Mesothelial cell of epicardium (in vitro differentiated cells): ENCODE data around the gene ZNF700. TPM values are rescaled to one million over a fixed set of nuclear protein-coding genes. Genes with fewer than 3 reads are reported as not detected.

Source experiments
- DNase-seq, 2 experiments: peaks; one replicate each; pipeline ENCODE4 v3.0.0; 2021; ENCODE audit warnings: low spot score in 2 of 2; ENCODE audit not compliant: unreplicated experiment in 2 of 2
- H3K27ac Mint-ChIP-seq: 2 replicates; pipeline ENCODE4 v1.8.0; 2021; ENCODE audit warnings: mixed read lengths
- H3K27me3 Mint-ChIP-seq: 2 replicates; pipeline ENCODE4 v1.8.0; 2021; ENCODE audit warnings: low read depth, mixed read lengths
- H3K36me3 Mint-ChIP-seq: 2 replicates; pipeline ENCODE4 v1.8.0; 2021; ENCODE audit warnings: mixed read lengths
- H3K4me1 Mint-ChIP-seq: 2 replicates; pipeline ENCODE4 v1.8.0; 2021; ENCODE audit warnings: mixed read lengths
- H3K4me3 Mint-ChIP-seq: 2 replicates; pipeline ENCODE4 v1.8.0; 2021; ENCODE audit warnings: mild to moderate bottlenecking, moderate library complexity, mixed read lengths
- H3K9me3 Mint-ChIP-seq: 2 replicates; pipeline ENCODE4 v1.8.0; 2021; ENCODE audit warnings: mixed read lengths
- total RNA-seq: library from RNA; stranded (reverse); gene quantifications from 3 replicates; pipeline ENCODE4 v1.2.1, GENCODE V29; 2021
- TF ChIP-seq, protein P1 (sequence below): fragments of 200-600 bp; sonication (generic); IDR thresholded peaks from one replicate; pipeline ENCODE4 v1.5.0; 2021; ENCODE audit warnings: antibody characterized with exemption; ENCODE audit not compliant: unreplicated experiment

The ZNF700 gene
- total RNA-seq, 1 donor from 2014 or later, result 15.0 TPM

DNA sequence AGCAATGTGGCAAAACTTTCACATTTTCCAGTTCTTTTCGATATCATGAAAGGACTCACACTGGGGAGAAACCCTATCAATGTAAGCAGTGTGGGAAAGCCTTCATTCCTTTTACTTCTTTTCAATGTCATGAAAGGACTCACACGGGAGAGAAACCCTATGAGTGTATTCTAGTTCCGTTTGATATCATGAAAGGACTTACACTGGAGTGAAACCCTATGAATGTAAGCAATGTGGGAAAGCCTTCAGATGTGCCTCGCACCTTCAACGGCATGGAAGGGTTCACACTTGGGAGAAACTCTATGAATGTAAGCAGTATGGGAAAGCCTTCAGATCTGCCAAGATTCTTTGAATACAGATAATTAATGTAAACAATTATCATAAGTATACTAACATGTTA, 25.4 kb downstream of the ZNF700 start:
- peaks cover 73% of the 10 kb centered on the region for H3K9me3 Mint-ChIP-seq
- H3K4me1 Mint-ChIP-seq, result no peaks in the 10 kb centered on the region
- H3K27me3 Mint-ChIP-seq, result no peaks in the 10 kb centered on the region
- peaks cover 83% of the 10 kb centered on the region for H3K36me3 Mint-ChIP-seq
- no peak overlapping the region for H3K27ac Mint-ChIP-seq
- TF ChIP-seq, protein P1, sequence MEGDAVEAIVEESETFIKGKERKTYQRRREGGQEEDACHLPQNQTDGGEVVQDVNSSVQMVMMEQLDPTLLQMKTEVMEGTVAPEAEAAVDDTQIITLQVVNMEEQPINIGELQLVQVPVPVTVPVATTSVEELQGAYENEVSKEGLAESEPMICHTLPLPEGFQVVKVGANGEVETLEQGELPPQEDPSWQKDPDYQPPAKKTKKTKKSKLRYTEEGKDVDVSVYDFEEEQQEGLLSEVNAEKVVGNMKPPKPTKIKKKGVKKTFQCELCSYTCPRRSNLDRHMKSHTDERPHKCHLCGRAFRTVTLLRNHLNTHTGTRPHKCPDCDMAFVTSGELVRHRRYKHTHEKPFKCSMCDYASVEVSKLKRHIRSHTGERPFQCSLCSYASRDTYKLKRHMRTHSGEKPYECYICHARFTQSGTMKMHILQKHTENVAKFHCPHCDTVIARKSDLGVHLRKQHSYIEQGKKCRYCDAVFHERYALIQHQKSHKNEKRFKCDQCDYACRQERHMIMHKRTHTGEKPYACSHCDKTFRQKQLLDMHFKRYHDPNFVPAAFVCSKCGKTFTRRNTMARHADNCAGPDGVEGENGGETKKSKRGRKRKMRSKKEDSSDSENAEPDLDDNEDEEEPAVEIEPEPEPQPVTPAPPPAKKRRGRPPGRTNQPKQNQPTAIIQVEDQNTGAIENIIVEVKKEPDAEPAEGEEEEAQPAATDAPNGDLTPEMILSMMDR, result no peak
- DNase-seq, result no peak
- no peak overlapping the region for H3K4me3 Mint-ChIP-seq

DNA sequence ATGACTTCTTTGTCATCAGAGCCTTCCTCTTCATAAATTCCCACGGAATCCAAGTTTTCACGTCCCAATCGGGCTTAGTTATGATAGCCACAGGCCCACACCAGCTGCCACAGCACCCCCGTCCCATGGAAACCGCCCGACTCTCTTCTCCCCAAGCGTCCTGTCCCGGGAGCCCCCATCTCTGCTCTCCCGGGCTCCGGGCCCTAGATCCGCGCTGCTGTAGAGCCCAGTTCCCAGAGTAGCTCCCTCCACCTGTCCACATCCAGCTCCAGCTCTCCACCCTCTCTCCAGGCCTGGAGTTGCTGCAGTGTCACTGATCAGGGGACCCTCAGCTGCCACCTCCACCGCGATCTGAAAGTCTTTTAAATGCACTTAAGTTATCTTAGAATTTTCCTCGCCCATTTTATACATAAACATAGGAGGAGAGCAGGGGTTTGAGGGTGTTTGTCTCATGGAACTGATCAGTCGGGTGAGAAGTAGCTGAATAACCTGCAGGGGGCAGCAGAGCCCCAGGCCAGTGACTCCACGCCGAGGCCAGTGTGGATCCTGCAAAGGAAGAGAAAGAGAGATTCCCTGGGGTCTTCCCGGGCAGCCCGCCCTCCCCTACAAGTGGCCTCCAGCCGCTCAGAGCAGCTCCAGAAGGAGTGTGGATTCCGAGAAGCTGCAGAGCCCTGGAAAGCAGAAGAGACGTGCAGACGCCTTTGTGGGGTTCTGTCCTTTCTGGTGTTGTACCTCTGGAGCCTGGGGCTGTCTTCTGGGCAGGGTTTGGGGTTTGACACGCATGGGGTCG, 38.9 kb downstream of the ZNF700 start:
- Mint-ChIP-seq H3K9me3 (peaks cover 11% of the 10 kb centered on the region), H3K27ac (peak overlapping the region; percentile 90), H3K4me1 (peaks cover 26% of the 10 kb centered on the region), H3K4me3 (peak overlapping the region; percentile 92), H3K36me3 (peaks cover 16% of the 10 kb centered on the region), H3K27me3 (no peaks in the 10 kb centered on the region)
- peak; percentile 53 to 78 for DNase-seq
- TF ChIP-seq, protein P1, result peak; percentile 85

DNA sequence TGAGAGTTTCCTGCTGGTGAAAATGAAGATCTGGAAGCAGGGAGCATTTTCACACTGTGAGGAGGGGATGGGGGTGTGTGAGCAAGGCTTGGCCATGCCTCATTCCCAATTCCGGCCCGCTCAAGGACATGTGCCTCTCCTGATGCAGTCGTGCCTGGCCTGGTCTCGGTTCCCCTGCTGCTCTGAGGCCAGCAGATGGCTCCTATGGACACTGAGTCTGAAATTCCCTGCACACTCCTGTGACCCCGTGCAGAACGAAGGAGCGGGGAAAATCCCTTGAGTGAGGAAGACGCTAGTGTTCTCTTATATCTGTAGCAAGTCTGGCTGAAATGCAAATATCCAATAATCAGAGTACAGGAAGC, 39.6 kb downstream of the ZNF700 start:
- Mint-ChIP-seq H3K9me3 (peaks cover 8% of the 10 kb centered on the region), H3K4me1 (peaks cover 26% of the 10 kb centered on the region), H3K36me3 (peaks cover 18% of the 10 kb centered on the region), H3K4me3 (peak overlapping the region; percentile 92), H3K27me3 (no peaks in the 10 kb centered on the region), H3K27ac (peak overlapping the region; percentile 90)
- DNase-seq, result no peak
- TF ChIP-seq, protein P1, result no peak

DNA sequence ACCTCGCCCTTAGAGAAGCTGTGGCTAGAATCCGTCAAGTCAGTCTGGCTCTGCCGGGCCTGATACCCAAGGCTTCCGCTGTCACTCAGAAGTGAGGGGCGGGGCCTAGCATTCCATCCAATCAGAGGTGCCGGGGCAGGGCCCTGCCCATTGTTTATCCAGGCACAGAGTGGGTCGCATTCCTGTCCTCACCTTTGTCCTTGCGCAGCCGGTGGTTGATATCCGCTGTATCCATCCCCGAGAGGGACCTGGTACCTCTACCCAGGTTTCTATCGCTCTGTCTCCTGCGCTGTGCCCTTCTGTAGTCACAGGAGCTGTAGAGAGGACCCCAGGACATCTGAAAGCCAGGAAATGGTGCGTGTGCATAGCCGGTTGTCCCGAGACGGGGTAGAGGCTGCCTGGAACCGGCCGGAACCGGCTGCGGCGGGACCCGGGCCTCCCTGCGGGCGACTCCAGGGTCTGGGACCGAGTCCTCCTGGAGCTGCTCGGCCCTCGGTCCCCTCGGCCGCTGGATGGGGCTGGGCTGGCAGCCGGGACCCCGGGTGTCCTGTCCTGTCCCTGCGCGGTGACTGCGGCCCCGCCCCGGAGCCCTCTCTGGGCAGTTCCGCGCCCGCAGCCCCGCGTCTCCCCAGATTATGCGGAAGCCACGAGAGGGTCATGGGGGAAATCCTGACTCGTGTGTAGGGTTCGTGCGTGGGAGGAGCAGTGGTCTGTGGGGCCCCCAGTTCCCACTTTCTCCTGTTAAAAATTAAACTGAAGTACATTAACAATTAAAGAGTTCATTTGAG, 40.1 kb downstream of the ZNF700 start, which contains the start of gene ZNF763:
Gene ZNF763 (plus strand): TSS at position 183 of the 788 bp plus-strand sequence. CDS start 169 bp downstream, at position 352.
- Mint-ChIP-seq H3K4me1 (peaks cover 26% of the 10 kb centered on the region), H3K9me3 (peaks cover 8% of the 10 kb centered on the region), H3K27ac (peak within 1 kb of the TSS; percentile 90), H3K36me3 (peaks cover 20% of the 10 kb centered on the region), H3K4me3 (peak within 1 kb of the TSS; percentile 92), H3K27me3 (no peaks in the 10 kb centered on the region)
- peak; percentile 76 to 85 for DNase-seq
- TF ChIP-seq, protein P1, result no peak

DNA sequence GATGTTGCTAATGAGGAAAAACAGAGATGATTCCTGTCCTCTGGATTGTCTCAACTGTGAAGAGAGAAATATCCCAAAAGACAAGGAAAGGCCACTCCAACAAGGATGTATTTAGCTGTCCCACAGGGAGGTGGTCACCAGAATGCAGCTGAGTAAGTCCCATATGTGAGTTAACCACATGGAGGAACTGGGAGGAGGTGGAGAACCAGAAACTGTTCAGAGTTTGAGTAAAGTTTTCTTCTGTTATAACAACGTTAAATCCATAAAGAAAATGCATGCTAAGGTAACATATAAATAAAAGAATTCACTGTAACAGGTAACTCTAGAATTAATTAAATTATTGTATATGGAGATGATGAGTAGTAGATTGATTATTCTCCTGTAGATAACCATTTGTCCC, 45.3 kb downstream of the ZNF700 start:
- Mint-ChIP-seq H3K9me3 (peaks cover 35% of the 10 kb centered on the region), H3K4me3 (no peak overlapping the region), H3K36me3 (peaks cover 44% of the 10 kb centered on the region), H3K4me1 (peaks cover 14% of the 10 kb centered on the region), H3K27me3 (no peaks in the 10 kb centered on the region), H3K27ac (no peak overlapping the region)
- TF ChIP-seq, protein P1, result no peak
- DNase-seq, result no peak
